ENCODE measurements around the gene GET4.
"Not testable (repeated sequence)": the region's sequence is repeated elsewhere in the genome, so short reads cannot be mapped to it uniquely, and the experiment has no call there.

Gene GET4

DNA sequence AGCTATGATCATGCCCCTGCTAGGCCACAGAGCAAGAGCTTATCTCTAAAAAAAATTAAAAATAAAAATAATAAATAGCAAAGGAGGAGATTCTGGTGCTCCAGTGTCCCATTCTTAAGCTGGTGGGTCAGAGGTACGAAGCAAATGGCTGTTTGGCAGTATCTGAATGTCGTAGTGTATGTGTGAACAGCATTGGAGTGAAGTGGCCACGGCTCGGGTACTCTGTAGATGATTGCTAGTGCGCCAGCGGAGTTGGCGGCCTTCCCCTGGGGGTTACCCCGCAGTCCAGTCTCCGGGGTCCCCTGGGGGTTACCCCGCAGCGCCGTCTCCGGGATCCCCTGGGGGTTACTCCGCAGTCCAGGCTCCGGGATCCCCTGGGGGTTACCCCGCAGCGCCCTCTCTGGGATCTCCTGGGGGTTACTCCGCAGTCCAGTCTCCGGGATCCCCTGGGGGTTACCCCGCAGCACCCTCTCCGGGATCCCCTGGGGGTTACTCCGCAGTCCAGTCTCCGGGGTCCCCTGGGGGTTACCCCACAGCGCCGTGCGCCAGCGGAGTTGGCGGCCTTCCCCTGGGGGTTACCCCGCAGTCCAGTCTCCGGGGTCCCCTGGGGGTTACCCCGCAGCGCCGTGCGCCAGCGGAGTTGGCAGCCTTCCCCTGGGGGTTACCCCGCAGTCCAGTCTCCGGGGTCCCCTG, 29.2 kb upstream of the GET4 start:
- not testable (repeated sequence) for DNase-seq

DNA sequence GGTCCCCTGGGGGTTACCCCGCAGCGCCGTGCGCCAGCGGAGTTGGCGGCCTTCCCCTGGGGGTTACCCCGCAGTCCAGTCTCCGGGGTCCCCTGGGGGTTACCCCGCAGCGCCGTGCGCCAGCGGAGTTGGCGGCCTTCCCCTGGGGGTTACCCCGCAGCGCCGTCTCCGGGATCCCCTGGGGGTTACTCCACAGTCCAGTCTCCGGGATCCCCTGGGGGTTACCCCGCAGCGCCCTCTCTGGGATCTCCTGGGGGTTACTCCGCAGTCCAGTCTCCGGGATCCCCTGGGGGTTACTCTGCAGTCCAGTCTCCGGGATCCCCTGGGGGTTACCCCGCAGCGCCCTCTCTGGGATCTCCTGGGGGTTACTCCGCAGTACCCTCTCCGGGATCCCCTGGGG, 28.6 kb upstream of the GET4 start:
- not testable (repeated sequence) for DNase-seq

DNA sequence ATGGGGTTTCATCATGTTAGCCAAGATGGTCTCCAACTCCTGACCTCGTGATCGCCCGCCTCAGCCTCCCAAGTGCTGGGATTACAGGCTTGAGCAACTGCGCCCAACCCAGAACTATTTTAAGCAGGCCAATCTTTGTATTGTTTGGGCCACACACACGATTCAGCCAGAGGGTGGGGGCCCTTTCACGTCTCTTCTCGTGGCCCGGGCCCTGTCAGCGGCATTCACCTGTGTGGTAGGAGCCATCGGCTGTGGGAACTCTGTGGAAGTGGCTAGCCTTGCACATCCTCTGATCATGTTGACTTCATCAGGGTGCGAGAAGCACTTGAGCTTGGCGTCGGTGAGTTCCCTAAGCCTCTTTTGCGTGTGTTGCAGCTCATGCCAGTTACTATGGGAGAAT, 27.2 kb upstream of the GET4 start:
- no peak for DNase-seq

DNA sequence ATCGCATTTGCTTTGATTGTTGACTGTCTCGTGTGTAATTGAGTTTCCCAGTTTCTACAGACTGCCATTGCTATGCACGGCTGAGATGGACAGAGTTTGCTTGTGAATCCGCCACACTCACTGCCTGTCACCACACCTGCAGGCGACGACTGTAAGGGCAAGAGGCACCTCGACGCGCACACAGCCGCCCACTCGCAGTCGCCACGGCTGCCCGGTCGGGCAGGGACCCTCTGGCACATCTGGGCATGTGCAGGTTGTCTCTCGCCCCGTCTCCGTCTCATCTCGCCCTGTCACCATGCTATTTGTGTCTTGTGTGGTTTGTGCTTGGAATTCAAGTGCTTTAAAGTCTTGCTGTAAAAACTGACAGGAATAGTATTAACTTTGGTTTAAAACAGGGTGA, 26.6 kb upstream of the GET4 start:
- DNase-seq = no peak

DNA sequence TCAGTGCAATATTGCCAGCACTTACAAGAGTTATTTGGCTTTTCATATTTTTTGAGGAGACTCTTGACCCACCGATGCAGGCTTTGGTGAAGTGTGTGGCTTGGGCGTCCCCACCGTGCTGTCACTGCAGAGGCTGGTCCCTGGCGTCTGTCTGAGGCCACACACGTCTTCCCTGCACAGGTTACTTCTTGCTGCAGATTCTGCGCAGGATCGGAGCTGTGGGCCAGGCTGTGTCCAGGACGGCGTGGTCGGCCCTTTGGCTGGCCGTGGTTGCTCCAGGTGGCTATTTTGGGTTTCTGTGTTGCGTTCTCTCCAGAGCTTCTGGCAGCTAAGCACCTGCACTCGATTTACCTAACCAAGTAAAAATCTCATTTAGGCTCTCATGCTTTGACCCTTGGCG, 25.1 kb upstream of the GET4 start:
- no peak for DNase-seq

DNA sequence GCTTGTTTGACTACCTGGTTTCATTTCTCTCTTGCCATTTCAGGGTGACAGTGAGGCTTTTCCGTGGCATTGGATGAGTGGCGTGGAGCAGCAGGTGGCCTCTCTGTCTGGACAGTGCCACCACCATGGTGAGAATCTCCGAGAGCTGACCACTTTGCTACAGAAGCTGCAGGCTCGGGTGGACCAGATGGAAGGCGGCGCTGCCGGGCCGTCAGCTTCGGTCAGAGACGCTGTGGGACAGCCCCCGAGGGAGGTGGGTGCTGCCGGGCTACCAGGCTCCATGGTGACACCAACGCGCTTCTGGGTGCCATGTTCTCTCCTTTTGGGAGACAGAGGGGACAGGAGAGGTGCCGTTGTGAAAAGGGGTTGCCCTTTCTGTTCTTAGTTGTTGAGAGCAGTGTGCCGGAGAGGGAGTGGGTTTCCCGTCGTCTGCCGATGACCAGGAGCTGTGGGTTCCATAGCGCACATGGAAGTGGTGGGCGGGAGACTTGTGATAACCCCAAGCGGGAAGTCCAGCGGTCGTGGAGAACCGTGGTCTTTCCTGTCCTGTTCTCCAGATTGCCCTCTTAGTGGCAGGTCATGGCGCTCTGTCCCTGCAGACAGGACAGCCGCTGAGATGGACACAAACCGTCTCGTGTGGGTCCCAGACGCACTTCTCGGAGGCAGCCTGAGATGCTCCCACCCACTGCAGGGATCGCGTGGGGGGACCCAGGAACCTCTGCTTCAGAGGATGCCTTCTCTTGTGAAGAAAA, 22.8 kb upstream of the GET4 start:
- no peak for DNase-seq

DNA sequence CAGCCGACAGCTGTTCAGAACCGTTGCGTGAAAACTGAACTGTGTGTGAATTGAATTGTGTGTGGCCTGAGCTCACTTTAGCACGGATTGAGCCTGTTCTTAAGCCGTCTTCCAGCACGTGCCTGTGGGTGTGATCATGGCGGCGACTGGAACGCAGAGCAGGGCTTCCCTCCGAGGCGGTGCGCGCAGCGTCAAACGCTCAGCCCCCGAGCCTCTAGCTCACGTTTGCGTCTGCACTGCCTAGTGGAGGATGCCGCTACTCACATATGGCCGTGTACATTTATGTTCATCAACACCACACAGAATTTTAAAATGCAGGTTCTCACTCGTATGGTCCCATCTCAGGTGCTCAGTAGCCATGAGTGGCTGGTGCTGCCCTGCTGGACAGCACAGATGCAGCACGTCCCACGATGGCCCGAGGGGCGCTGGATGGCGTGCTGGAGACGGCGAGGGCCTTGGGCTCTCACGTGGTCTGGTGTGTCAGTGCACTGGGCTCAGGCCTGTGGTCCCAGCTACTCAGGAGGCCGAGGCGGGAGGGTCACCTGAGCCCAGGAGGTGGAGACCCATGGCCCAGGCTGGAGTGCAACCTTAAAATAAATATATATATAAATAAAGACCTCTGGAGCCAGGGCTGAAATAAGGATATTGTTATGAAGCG, 22.1 kb upstream of the GET4 start:
- DNase-seq = no peak

DNA sequence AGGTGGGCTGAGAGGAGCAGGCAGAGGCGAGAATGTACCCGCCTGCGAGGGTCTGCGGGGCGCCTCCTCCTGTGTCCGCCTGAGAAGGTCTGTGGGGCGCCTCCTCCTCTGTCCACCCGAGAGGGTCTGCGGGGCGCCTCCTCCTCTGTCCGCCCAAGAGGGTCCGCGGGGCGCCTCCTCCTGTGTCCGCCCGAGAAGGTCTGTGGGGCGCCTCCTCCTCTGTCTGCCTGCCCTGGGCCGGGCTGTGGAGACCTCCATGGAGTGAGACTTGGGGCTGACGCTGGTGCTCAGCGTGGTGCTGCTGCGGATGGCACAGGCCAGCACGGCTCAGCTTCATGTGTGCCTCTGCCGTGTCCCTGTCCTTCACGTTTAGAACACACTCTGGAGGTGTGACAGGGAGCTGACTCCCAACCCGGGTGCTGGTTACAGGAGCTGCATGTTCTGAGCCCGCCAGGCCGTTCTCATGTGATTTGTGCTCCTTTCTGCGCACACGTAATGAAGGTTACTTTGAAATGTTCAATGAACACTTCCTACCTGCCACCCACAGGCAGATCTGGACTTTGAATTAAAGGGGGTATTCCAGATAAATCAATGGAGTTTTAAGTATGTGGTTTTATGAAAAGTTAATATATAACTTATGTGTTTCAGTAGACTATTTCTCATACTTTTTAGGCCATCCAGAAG, 20.5 kb upstream of the GET4 start:
- no peak for DNase-seq

DNA sequence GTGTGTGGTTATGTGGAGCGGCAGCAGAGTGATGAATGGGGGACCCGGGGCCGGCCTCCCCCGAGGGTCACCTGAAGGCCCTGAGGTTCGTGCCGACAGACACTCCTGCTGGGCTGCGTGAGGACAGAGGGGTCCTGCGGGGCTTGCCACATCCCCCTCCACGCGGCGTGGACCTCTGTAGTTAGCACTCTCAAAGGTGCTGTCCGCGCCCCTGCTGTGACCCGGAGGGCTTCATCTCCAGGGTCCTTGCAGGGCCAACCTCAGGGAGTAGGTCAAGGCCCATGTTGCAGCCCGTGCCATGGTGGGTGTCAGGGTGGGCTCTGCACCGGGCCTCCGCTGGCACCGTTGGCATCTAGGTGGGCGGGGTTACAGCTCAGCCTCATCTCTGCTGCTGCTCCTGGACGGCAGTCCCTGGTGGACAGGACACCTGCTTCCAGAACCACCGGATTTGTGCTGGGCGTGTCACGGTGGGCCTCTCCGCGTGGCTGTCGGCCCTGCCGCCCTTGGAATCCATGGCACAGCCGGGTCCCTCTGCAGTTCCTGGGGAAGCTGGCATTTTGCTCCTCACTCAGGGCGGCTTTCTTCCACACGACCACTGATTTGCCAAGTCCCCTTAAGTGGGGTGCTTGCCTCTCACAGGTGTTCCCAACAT, 19.8 kb upstream of the GET4 start:
- DNase-seq = no peak

DNA sequence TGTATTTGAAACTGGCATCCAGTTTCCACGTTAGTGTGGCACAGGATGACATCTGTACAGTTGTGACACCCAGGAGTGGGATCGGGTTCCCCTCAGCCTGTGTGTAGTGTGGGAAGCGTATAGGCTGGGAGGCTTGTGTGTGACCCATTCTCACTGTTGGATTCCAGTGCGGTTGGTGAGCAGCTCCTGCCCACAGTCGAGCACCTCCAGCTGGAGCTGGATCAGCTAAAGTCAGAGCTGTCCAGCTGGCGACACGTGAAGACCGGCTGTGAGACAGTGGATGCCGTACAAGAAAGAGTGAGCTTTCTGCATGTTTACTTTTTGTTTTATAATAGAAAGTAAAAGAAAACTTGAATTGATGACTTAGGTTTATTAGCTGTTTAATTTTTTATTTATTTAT, 18.7 kb upstream of the GET4 start:
- no peak for DNase-seq

DNA sequence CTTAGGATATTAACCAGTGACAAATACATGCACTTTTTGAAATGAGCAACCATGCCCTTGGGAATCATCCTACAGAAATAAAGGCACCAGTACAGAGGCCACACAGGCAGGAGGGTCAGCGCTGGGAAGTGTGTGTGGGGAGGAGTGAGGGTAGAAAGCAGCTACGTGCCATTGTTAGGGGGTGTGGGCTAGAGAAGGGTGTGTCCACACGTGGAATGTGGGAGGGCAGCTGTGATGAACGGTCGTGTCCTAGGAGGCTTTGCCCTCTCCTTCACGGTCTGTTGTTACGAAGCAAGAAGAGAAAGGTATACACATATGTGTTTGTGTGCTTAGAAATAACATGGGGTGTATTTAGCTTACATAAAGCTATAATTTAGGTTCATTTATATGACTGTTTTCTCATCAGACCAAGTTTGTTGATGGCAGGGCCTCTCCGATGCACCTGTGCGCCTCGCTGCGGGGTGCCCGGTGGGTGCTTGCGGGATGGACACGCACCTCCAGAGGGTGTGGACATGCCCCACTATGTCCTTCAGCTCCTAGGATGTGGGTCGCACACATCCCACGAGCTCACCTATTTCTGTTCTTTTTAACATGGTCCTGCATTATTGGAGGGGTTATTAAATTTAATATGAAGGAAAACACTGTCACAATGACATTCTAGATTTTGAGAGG, 16.9 kb upstream of the GET4 start:
- no peak for DNase-seq

DNA sequence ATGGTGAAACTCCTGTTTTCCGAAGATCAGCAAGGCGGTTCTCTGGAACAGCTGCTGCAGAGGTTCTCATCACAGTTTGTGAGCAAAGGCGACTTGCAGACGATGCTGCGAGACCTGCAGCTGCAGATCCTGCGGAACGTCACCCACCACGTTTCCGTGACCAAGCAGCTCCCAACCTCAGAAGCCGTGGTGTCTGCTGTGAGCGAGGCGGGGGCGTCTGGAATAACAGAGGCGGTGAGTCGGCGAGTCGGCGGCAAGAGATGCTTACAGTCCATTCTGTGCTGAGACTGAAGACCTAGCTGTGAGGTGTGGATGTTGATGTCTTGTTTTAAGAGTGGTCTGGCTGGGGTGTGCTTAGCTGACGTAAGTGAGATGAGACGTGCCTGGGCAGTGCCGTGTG, 16.2 kb upstream of the GET4 start:
- DNase-seq = no peak

DNA sequence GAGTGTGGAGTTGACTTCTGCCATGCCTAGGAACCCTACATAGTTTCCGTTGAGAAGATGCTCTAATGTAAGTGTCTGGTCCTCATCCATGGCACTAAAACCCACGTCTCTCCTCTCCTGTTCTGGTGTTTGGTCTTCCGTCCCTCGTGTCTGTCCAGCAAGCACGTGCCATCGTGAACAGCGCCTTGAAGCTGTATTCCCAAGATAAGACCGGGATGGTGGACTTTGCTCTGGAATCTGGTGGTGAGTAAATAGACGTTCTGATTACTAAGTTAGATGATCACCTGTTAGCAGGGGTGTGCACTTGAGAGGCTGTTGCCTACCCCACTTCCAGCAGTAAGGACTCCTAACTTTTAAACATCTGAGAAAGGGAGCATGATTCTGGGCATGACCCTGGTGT, 15.1 kb upstream of the GET4 start:
- no peak for DNase-seq

DNA sequence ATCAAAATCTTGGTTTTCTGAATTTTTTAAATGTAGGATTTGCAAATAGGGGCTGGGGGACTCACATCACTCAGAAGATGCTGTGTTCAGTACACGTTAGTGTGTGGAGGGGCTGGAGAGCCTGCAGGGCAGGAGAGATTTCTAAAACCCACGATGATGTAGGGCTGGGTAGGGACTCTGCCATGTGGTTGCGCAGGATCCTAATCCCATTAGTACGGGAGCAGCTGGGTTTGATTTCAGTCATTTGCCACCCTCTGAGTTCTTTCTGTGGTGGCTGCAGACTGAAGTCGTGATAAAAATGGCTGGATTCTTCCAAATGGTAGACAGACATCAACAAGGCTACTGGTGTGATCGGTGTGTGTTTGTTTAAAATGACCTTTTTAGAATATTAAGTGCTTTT, 14.2 kb upstream of the GET4 start:
- DNase-seq = no peak

DNA sequence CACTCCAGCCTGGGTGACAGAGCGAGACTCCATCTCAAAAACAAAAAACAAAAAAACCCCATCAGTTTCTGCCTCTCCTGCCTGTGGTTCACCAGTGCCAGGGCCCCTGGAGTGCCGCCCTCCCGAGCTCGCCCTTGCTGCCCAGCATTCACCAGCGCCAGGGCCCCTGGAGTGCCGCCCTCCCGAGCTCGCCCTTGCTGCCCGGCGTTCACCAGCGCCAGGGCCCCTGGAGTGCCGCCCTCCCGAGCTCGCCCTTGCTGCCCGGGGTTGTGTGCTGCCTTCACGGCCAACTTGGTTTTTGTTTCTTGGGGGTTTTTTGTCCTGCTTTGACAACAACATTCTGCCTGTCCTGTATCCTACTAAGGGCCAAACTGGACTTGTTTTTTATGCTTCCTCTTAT, 13.2 kb upstream of the GET4 start:
- DNase-seq = no peak

DNA sequence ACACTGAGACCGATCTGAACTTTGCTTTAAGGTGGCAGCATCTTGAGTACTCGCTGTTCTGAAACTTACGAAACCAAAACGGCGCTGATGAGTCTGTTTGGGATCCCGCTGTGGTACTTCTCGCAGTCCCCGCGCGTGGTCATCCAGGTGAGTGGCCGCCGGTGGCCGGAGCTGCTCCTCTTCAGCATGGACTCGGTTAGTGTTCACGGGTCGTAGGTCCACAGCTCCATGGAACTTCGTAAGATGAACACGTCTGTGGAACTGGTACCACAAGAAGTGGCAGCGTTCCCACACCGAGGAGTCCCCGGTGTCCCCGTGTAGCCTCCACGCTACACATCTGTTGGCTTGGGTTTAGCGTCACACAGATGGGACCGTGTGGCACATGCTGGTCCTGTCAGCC, 10.4 kb upstream of the GET4 start:
- DNase-seq = no peak

DNA sequence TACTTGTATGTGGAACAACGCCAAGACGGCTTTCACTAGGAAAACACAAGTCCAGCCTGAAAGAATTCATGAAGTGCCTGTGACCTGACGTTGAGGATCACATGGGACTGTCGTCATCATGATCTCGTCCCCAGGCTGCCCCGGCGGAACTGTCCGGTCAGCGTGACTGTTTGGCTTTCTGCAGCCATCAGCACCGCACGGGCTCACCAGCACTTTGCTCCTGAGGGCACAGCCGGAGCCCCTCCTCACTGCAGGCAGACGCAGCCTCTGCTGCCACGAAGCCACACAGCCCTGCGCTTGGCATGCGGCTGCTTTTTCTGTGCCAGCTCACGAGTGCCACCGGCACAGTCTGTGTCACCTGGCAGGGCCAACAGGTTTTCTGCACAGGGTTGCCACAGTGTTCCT, 9.4 kb upstream of the GET4 start:
- no peak for DNase-seq

DNA sequence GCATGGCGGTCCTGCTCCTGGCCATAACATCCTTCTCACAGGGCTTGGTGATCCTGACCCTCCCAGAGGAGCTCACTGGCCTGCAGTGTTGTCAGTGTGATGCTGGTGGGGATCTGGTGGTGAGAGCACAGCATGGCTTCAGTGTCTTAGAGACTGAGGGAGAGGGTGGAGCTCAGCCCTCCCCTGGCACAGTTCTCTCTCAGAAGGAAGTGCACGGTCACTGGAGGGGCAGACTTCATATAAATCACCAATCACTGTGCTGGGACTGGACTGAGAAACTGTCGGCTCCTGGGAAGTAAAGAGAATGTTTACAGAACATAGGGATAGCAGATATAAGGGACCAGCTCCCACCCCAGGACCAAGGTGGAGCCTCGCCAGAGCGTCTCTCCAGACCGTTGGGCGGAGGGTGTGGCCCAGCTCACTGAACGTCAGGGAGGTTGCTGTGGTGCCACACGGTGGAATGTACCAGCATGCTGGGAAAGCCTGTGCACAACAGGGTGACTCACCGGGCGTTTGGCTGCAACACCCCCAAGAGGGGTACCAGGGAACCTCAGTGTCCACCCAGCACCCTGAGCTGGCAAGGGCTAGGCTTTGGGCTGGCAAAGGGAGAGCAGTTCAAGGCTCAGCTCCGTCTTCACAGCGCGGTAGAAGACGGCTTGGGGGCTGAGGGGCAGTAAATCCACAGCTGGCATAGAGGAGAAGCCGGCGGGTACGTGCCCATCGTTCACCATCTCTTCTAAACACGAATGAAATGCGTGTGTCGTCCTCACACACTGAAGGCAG, 8.8 kb upstream of the GET4 start:
- no peak for DNase-seq

DNA sequence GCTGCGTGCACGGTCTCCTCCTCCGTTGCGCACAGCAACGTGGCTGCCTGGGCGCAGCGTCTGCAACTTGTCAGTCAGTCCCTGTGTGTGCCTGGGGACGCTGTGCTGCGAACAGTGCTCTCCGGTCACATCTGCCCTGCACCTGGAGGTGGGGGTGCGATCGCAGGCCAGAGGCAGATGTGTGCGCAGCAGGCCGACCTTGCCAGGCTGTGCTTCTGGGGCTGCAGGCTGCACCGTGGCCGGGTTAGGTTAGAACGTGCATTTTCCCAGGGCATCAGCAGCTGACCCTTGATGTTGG, 8.2 kb upstream of the GET4 start:
- no peak for DNase-seq

DNA sequence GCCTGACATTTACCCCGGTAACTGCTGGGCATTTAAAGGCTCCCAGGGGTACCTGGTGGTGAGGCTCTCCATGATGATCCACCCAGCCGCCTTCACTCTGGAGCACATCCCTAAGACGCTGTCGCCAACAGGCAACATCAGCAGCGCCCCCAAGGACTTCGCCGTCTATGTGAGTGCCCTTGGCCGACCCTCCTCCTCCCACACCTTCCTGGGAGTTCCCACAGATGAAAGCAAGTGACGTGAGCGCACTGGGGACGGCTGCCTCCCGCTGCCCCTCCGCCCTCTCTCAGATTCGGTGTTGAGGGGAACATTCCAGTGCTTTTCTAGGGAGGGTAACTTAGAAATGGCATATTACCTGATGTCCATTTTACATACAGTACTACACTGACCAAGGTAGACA, 7.0 kb upstream of the GET4 start:
- DNase-seq = no peak

DNA sequence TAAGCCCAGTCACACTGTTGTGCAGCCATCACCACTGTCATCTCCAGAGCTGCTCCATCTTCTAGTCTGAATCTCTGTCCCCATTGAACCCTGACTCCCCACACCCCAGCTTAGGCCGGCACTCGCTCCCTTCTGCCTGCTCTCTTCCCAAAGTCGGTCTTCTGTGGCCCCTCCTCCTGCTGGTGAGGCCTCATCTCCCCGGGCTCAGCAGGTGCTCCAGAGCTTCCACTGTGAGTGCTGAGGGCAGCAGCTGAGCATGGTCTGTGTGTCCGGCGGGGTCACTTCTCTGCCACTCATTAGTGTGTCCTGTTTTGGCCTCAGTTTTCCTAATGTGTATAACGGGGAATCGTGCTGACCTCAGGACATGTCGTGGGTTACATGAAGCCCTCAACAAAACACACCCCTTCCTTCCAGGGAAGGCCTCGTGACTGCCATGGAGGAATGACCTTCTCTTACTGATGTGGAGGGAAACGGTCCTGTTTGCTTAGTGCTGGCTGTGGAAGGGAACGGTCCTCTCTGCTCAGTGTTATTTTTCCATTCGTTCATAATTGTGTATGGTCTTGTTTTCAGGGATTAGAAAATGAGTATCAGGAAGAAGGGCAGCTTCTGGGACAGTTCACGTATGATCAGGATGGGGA, 4.3 kb upstream of the GET4 start:
- no peak for DNase-seq

DNA sequence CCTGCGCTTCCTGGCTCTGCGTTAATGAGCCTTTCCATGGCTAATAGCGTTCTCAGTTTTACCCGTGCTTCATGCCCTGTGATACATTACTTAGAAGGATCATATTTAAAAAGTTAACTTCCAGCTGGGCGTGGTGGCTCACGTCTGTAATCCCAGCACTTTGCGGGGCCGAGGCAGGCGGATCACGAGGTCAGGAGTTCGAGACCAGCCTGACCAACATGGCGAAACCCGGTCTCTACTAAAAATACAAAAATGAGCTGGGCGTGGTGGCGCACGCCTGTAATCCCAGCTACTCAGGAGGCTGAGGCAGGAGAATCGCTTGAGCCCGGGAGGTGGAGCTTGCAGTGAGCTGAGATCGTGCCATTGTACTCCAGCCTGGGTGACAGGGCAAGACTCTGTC, 3.7 kb upstream of the GET4 start:
- DNase-seq = not testable (repeated sequence)
